ENCODE measurements around the gene ZNF316. TPM values are rescaled to one million over a fixed set of nuclear protein-coding genes. Genes with fewer than 3 reads are reported as not detected.

Gene ZNF316
- 44.7 TPM for total RNA-seq

GRCh38 chr7:6636741-6637543 lies at the start of gene ZNF316:
Gene ZNF316 (plus strand): TSS chr7:6637318. CDS start chr7:6642410, 5,092 bp downstream.
- DNase-seq (ENCODE audit: low spot score) = peak; percentile 69

DNA sequence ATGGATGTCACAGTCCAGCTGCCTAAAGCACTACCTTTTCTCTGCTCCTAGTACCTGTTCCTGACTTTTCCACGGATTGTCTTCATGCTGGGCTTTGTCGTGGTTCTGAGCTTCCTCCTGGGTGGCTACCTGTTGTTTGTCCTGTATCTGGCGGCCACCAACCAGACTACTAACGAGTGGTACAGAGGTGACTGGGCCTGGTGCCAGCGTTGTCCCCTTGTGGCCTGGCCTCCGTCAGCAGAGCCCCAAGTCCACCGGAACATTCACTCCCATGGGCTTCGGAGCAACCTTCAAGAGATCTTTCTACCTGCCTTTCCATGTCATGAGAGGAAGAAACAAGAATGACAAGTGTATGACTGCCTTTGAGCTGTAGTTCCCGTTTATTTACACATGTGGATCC lies 48.6 kb upstream of the ZNF316 start:
- no peak for DNase-seq (ENCODE audit: low spot score)

DNA sequence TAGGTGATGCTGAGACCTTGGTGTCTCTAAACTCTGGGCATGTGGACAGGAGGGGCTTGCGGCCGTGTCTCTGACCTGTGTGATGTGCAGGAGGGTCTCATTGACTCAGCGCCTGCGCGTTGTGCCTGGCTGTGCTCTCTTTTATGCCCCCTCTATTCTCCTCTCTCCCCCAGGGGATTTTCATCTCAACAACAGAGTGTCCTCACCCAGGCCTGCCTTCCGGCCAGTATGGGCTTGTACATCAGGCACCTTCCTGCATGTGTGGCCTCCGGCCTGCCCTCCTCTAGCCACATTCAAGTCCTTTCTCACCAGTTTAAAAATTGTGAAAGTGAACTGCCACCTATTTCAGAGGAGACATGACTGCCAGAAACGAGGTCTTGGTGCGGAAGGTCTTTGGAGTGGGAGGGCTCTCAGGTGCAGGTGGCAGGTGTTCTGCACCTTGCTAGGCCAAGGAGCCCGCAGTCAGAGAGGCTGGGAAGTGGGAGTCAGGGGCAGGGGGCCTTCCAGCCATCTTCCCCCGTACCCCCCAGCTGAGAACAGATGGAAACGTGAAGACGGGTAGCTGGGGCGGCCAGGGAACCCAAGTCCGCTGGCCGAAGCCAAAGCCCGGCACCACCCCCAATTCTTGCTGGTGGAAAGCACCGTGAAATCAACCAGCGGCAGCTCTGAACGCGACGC lies 47.8 kb upstream of the ZNF316 start:
- no peak for DNase-seq (ENCODE audit: low spot score)

DNA sequence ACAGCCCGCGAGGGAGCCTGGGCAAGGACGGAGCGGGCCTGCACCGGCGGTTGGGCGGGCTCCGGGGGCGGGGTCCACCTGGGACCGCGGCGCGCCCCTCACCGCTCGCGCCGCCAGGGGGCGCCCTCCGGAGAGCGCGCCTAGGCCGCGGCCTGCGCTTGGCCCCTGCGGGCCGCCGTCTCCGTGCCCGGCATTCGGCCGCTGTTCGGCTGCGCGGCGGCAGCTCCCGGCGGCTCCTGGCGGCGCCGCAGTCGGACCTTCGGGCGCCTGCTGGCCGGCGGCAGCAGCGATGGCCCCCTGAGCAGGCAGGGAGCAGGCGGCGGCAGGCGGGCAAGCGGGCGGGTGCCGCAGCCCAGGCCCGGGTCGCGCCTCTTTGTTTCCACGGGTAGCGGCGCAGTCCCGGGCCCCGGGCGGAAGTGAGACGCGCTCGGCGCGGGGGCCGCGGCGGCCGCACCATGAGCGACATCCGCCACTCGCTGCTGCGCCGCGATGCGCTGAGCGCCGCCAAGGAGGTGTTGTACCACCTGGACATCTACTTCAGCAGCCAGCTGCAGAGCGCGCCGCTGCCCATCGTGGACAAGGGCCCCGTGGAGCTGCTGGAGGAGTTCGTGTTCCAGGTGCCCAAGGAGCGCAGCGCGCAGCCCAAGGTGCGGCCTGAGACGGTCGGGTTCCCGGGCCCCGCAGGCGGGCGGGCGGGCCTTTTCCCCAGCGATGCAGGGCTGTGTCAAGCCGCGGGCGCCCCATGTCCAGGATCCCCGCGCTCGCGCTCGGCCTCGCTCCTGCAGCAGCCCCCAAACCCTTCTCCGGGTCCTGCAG lies 47.1 kb upstream of the ZNF316 start, which contains the start of gene INTS15:
Gene INTS15 (plus strand): TSS at position 193 of the 816 bp plus-strand sequence. CDS start 263 bp downstream, at position 456.
- DNase-seq (ENCODE audit: low spot score) = peak; percentile 69

- no peak for DNase-seq (ENCODE audit: low spot score)
Observed at GRCh38 chr7:6590645-6591110, 46.4 kb upstream of the ZNF316 start.

GRCh38 chr7:6600093-6600492 lies 37.0 kb upstream of the ZNF316 start:
- no peak for DNase-seq (ENCODE audit: low spot score)

GRCh38 chr7:6604458-6604857 lies 32.7 kb upstream of the ZNF316 start:
- no peak for DNase-seq (ENCODE audit: low spot score)

GRCh38 chr7:6606866-6607583 lies 30.1 kb upstream of the ZNF316 start:
- DNase-seq (ENCODE audit: low spot score) = no peak

- no peak for DNase-seq (ENCODE audit: low spot score)
Observed at GRCh38 chr7:6607651-6608051, 29.5 kb upstream of the ZNF316 start.

GRCh38 chr7:6608081-6608480 lies 29.0 kb upstream of the ZNF316 start:
- DNase-seq (ENCODE audit: low spot score) = no peak

DNA sequence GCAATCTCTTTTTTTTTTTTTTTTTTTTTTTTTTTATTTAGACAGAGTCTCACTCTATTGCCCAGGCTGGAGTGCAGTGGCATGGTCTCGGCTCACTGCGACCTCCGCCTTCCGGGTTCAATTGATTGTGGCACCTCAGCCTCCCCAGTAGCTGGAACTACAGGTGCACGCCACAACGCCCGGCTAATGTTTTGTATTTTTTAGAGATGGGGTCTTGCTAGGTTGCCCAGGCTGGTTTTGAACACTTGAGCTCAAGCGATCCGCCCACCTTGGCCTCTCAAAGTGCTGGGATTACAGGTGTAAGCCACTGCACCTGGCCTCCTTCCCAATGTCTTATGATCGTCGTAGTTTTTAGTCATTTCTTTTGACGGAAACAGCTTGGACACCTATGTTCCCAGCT lies 28.3 kb upstream of the ZNF316 start:
- DNase-seq (ENCODE audit: low spot score) = no peak

DNA sequence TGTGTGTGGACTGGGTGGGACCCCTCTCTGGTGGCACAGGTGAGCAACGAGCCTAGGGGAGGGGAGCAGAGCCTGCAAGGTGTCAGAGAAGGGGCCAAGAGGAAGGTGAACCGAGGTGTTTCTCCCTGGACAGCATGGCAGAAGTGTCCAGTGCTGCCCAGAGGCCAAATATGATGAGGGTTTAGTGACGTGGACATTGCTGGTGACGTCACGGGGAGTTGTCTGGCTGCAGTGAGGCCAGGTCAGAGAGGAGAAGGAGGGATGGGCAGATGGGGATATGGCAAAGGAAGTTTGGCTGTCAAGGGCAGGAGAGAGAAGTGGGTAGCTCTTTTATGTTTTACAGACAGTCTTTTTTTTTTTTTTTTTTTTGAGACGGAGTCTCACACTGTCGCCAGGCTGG lies 24.3 kb upstream of the ZNF316 start:
- DNase-seq (ENCODE audit: low spot score) = no peak

DNA sequence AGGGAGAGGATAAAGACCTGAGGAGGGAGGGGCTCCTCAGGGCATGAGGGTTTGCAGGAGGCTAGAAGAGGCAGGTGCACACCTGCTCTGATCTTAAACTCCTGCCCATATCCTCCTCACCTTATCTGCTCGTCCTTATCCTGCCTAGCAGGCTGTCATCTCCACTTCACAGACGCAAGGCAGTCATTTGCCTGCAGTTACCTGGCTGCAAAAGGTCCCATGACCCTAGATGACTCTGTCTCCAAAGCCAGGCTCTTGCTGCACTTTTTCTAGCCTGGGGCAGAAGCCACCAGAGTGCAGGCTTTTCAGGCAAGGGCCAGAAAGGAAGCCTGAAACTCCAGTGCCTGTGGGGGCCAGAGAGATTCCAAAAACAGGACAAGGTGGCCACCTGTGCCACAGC lies 23.4 kb upstream of the ZNF316 start:
- DNase-seq (ENCODE audit: low spot score) = no peak

GRCh38 chr7:6614953-6615722 lies 22.0 kb upstream of the ZNF316 start, which contains the start of gene ZNF853:
Gene ZNF853 (plus strand): TSS chr7:6615610. CDS start chr7:6616175, 565 bp downstream.
- no peak for DNase-seq (ENCODE audit: low spot score)

- DNase-seq (ENCODE audit: low spot score) = no peak
Observed at GRCh38 chr7:6615723-6616555, 21.2 kb upstream of the ZNF316 start.

GRCh38 chr7:6616854-6617643 lies 20.1 kb upstream of the ZNF316 start:
- no peak for DNase-seq (ENCODE audit: low spot score)

DNA sequence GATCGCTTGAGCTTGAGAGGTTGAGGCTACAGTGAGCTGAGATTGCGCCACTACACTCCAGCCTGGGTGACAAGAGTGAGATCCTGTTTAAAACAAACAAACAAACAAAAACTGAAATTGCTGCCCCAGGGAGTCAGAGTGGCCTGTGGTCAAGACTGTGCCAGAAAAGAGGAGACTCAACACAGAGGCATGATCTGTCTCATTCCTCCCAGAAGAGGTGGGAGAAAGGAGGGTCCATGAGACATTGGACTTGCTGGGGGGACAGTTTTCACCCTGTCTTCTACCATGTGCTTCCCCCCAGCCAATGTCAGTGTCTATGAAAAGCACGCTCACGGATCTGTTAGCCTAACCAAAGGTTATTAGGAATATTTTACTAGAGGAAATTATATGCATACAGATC lies 18.5 kb upstream of the ZNF316 start:
- DNase-seq (ENCODE audit: low spot score) = no peak

GRCh38 chr7:6619961-6620360 lies 17.2 kb upstream of the ZNF316 start:
- DNase-seq (ENCODE audit: low spot score) = no peak
